Putamen (tissue), 1 donor: ENCODE results near the gene DMXL2.

Source experiments
- DNase-seq: peaks from one replicate; pipeline ENCODE4 v3.0.0-alpha.2; 2016; ENCODE audit warnings: low spot score

The DMXL2 gene

DNA sequence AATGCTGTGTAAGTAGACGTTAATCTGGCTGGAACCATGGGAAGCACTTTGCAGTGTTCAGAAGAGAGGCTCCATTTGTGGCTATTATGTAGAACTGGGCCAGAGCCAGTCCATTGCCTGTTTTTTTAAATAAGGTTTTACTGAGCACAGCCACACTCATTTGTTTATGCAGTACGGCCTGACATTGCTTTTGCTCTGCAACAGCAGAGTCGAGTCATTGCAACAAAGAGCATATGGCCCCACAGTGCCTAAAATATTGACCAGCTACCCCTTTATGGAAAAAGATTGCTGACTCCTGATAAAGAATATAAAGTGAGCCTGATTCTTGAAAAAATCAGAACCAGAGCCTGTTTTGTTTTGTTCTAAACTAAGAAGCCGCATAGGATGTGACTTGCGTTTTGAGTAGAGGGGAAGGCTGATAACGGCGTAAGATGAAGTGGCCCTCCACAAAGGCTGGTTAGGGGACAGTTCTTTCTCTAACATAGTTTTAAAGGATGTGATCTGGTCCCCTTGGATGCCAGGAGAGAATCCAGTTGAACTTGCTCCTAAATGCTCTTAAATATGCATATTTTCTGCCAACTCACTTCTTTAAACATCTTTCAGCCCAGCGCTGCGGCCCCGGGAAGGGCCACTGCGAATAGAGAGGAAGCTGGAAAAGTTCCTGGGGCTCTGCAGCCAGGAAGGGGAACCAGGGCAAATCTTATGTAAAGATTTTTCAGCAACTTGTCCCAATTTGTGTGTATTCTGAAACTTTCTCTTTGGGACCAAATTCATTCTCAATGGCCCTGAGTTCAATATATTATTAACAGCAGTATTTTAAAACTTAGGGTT lies 216.7 kb downstream of the DMXL2 start:
- peak; percentile 25 for DNase-seq

DNA sequence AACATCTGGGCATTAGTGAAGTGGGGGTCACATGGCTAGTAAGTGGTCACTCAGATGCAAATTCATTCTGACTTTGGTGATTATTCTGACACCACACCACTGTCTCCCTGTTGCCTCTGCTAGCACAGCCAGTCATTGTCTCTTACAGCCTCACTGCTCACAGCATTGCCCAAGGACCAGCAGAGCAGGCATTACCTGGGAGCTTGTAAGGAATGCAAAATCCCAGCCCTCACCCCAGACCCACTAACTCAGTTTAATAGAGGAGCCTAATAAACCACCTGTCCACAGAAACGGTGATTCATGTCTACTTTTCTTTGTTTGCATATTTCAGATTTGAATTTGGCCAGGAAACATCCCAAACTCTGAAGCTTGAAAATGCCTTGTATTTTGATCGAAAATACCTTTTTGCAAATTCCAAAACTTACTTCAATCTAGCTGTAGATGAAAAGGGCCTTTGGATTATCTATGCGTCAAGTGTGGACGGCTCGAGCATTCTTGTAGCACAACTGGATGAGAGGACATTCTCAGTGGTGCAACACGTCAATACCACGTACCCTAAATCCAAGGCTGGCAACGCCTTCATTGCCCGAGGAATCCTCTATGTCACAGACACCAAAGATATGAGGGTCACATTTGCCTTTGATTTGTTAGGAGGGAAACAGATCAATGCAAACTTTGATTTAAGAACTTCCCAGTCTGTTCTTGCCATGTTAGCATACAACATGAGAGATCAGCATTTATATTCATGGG lies 218.4 kb downstream of the DMXL2 start:
- DNase-seq = no peak

DNA sequence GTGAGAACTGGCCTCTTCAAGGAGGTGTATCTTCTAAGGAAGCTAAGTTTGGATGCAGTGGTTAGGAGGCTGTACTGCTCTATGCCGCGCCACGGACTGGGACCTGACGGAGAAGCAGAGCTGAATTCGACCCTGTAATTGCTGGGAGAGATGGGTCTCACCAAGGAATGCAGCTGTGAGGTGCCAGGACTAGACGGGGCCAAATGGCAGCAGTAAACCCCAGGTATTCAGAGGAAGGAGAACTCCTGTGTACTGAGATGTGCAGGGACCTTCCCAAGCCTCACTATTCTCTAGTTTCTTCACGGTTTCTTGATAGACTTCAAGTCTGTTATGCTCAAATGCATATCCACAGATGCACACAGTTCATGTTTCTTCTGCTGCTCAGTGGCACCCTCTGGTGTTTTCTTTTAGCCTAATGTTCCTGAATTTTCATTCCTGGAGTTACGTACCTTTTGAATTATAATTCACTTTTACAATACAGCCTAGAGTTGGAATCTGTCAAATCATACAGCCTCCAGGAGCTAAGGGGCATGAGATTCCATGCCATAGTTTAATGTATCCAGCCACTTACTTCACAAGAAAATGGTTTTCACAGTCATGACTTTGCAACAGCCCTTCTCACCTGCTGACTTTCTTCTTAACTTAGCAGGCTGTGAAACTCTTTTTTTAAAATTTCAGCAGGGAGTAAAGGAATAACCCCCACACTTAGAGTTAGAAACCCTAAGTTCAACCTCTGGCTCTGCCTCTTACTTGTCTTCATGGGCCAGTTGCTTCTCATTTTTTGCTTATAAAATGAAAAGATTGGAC lies 219.3 kb downstream of the DMXL2 start:
- no peak for DNase-seq

DNA sequence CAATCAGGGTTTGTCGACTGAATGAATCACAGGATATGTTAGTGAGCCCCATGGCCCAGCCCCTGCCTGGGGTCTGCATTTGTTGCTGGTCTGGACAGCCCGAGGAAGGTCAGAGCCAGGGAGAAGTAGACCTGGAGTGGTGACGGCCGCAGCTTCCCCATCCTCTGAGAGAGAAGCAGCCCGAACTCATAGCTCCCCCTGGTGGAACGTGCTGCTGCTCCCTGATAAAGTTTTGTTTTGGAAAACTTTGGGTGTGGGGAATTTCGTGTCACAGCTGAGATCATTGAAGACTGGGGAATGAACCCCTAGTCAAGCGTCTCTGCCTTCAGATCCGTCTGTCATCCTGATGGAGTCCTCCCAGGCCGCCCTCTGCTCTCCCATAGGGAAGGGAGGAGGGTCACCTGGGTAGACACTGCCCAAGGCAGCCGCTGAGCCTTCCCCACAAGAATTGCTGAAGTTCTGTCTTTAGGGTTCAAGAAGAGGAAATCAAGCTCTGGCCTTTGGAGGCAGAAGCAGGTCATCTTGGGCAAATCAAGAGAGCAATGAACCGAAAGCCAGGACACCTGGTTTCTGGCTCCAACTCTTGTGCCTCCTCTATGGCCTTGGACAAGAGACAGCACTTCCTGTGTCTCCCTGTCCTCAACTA lies 220.6 kb downstream of the DMXL2 start:
- no peak for DNase-seq

- no peak for DNase-seq
Measured at GRCh38 chr15:51401051-51401780, 221.4 kb downstream of the DMXL2 start.

DNA sequence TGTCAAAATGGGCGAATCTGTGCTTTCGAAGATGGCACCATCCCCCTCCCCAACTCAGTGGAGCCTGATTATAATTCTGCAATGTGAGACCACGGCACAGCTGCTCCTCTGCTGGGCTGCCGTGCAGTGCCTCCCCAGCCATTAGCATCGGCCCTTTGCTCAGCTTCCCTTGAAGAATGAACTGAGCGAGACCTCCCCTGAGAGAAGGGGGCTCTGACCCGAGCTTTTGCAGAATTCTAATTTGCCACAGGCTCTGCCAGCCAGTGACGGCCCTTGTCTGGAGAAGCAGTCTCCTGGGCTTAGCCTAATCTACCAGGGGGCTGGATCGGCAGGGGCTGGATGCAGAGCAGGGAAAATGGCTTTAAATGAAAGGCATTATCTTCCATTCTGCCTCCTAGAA lies 223.9 kb downstream of the DMXL2 start:
- DNase-seq = no peak
